AG09319 (cell line): Measurements from ENCODE around the gene CD300A.

ENCODE experiments used
- DNase-seq: peaks from one replicate; pipeline ENCODE4 v3.0.0-alpha.2; 2010; ENCODE audit warnings: low read depth; ENCODE audit errors: extremely low read depth
- CTCF ChIP-seq: IDR thresholded peaks from 2 replicates; pipeline ENCODE4 v1.5.1; 2011; ENCODE audit warnings: low read depth, mild to moderate bottlenecking, inconsistent platforms, low read length, moderate library complexity

CD300A gene

DNA sequence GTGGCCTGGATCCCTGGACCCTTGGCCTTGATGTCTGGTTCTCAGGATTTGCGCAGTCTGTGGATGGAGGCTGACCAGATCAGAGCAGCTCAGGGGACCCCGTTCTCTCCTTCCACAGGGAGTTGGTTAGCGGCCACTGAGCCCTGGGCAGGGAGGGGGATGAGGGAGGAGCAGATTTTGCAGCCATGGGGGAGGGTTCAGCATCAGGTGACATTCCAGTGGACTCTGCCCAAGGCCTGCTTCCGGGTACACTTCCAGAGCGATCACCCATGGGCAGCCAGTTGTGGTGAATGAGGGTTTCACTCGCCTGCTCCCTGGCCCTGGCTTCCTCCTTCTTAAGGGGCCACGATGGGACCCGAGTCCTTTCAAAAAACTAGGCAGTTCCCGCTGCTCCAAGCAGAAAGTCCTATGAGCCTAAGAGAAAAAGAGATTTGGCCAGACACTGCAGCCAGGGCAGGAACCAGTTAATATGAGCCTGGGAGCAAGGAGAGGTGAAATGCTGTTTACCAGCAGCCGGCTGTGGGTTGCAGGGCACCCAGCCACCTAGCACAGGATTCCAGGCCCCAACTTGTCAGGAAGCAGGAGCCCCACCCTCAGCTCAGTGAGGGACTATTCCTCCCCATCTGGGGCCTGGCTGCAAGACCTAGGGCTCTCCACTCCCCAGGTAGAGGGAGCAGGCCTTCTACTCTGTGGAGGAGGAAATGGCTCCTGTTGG is 39.2 kb upstream of the CD300A start:
- no peak for DNase-seq
- TF ChIP-seq CTCF: no peak

DNA sequence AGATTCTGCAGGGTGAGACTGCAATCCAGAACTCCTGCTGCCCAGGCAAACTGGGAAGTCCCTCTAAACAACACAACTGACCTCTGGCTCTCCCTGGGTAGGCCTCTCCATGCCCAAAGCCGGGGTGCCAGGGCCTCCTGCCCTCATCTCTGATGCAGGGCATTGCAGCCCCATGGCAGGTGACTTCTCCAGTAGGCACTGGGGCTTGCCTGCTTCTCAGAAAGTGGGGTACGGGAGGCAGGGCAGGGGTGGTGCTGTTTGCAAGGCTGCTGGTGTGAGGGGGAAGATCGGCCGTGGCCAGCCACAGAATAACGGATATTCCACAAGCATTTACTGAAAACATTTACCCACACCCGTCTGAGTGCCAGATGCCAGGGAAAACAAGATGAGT is 38.7 kb upstream of the CD300A start:
- TF ChIP-seq CTCF: no peak
- no peak for DNase-seq

GRCh38 chr17:74429604-74430384 is 36.6 kb upstream of the CD300A start:
- TF ChIP-seq CTCF: no peak
- DNase-seq: no peak

DNA sequence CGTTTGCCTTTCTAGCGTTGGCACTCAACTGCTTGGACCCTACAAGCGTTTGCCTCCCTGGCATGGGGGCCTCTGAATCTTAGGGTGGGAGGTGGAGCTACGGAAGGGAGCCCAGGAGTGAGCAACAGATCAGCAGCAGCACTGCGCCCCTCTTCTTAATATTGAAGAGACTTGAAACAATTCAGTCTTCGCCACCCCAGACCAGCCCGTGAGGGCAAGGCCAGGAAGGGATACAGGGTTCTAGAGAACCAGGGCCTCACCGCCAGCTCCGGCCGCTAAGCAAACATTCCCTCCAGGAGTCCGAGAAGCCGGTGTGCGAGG is 36.1 kb upstream of the CD300A start:
- DNase-seq: no peak
- TF ChIP-seq CTCF: no peak

GRCh38 chr17:74430706-74431567 is 35.5 kb upstream of the CD300A start:
- no peak for TF ChIP-seq CTCF
- DNase-seq: peak; percentile 31

- DNase-seq: no peak
Observed at GRCh38 chr17:74431568-74432423, 34.6 kb upstream of the CD300A start, which contains the start of gene GPRC5C. GPRC5C (plus strand) TSS chr17:74432088; CDS start chr17:74439777, 7,689 bp downstream.

More at GRCh38 chr17:74431568-74432423, 34.6 kb upstream of the CD300A start, which contains the start of gene GPRC5C:
- TF ChIP-seq CTCF: no peak
